Stimulated activated CD4-positive, alpha-beta T cell treated with anti-CD3 and anti-CD28 coated beads, Interleukin-12 subunit alpha, Interleukin-12 subunit beta, amount 100 ng/mL, for 48 hours (primary cell): ENCODE data around the gene SIGLEC10.

ENCODE experiments used
- DNase-seq, 3 donors: peaks; one replicate each; pipeline ENCODE4 v3.0.0-alpha.2; 2020; ENCODE audit warnings: low read depth in 2 of 3, low spot score in 1 of 3

Gene SIGLEC10

GRCh38 chr19:51367255-51367564, 50.2 kb downstream of the SIGLEC10 start:
- DNase-seq: no peak

- peak; percentile 89 to 95 (median 94) for DNase-seq
Observed at GRCh38 chr19:51366389-51367254, 50.8 kb downstream of the SIGLEC10 start.

GRCh38 chr19:51365965-51366388, 51.5 kb downstream of the SIGLEC10 start, which contains the start of gene ETFB:
TSS of gene ETFB (minus strand) at chr19:51366388. CDS start at chr19:51366326, 62 bp downstream.
- DNase-seq: no peak

GRCh38 chr19:51365211-51365964, 52.1 kb downstream of the SIGLEC10 start:
- DNase-seq: no peak

- no peak for DNase-seq
Observed at GRCh38 chr19:51364200-51365106, 53.0 kb downstream of the SIGLEC10 start.

- DNase-seq: no peak
Observed at GRCh38 chr19:51361239-51361638, 56.2 kb downstream of the SIGLEC10 start.
